Measurements from ENCODE around the gene FAM53A.

FAM53A gene, protein sequence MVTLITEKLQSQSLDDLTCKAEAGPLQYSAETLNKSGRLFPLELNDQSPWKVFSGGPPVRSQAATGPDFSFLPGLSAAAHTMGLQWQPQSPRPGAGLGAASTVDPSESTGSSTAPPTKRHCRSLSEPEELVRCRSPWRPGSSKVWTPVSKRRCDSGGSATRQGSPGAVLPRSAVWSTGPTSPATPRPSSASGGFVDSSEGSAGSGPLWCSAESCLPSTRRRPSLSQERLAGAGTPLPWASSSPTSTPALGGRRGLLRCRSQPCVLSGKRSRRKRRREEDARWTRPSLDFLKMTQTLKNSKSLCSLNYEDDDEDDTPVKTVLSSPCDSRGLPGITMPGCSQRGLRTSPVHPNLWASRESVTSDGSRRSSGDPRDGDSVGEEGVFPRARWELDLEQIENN

DNA sequence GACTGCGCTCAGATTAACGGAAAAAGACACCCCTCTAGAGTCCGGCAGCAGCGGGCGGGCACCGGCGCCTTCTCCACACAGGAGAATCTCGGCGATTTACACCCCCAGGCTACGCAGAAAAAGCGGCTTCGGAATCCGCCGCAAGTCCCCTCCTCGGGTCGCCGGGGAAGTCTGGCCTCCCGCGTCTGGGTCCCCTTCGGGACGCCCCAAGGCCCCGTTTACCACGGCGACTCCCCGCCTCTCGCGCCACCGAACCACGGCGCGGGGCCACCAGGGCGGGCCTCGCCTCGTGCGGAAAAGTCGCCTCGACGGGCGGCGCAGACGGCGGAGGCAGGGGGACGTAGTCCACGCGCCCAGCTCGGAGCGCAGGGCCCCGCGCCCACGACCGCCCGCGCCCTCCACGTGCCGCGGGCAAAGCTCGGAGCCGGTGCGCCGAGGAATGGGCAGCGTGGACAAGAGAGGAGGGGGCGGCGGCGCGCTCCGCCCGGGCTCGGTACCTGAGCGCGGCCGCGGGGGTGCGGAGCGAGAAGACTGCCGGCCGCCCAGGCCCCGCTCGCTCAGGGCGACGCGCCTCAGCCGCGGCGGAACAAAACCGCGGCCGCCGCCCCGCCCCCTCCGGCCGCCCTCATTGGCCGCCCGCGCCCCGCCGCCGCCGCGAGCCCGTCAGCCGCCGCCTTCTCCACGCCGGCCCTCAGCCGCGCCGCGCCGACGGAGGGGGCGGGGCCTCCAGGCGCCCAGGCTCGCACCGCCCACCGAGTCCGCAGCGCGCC is at the start of gene FAM53A:
TSS of gene FAM53A (minus strand) at position 578 of the 770 bp plus-strand sequence. CDS start 15,572 bp downstream, outside the sequence.
- peak; percentile 98 for DNase-seq (ENCODE audit: low spot score)
- in situ Hi-C loops (cut with MboI; ENCODE audit: low pct_unique_long_range_greater_than_20kb, low sequenced_read_pairs, unreplicated experiment): no loop called here
- TF ChIP-seq, protein P1, sequence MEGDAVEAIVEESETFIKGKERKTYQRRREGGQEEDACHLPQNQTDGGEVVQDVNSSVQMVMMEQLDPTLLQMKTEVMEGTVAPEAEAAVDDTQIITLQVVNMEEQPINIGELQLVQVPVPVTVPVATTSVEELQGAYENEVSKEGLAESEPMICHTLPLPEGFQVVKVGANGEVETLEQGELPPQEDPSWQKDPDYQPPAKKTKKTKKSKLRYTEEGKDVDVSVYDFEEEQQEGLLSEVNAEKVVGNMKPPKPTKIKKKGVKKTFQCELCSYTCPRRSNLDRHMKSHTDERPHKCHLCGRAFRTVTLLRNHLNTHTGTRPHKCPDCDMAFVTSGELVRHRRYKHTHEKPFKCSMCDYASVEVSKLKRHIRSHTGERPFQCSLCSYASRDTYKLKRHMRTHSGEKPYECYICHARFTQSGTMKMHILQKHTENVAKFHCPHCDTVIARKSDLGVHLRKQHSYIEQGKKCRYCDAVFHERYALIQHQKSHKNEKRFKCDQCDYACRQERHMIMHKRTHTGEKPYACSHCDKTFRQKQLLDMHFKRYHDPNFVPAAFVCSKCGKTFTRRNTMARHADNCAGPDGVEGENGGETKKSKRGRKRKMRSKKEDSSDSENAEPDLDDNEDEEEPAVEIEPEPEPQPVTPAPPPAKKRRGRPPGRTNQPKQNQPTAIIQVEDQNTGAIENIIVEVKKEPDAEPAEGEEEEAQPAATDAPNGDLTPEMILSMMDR (IDR thresholded peaks at IDR 0.05; ENCODE audit: extremely low read depth, insufficient read depth, missing control alignments): peak; percentile 12

DNA sequence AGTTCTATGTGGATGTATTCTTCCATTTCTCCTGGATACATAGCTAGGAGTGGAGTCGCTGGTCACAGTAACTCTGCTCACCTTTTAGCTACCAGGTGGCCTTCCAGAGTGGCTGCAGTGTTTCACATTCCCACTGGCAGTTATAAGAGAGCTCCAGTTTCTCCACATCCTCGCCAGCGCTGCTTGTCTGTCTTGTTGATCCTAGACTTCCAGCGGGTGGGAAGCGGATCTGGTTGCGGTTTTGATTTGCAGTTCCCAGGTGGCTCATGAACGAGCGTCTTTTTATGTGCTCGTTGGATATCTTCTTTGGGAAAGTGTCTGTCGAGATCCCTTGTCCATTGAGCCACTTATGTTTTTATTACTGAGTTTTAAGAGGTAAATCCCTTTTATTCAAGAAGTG is 48.8 kb upstream of the FAM53A start:
- DNase-seq (ENCODE audit: low spot score): no peak
- TF ChIP-seq, protein P1 (IDR thresholded peaks at IDR 0.05; ENCODE audit: extremely low read depth, insufficient read depth, missing control alignments): no peak
- in situ Hi-C loops (cut with MboI; ENCODE audit: low pct_unique_long_range_greater_than_20kb, low sequenced_read_pairs, unreplicated experiment): loop anchor here (25.0 kb wide), 1 partner anchor 454 kb away; no protein-coding TSS in a partner anchor

DNA sequence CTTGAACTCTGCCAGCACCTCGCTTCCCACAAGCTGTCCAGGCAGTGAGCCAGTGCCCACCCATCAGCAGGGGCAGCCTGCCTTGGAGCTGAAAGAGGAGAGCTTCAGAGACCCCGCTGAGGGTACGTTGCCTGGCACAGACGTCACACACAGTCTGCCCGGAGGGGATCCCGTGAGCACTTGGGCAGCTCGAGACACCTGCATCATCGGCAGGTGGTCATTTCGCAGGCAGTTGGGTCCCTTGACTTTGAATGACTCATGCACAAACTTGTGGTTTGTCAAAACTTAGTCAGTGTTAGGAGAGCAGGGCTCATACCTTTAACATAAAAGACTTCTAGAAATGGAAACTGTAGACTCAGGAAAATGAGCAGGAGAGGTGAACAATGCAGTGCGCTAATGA is 47.1 kb upstream of the FAM53A start:
- DNase-seq (ENCODE audit: low spot score): no peak
- TF ChIP-seq, protein P1 (IDR thresholded peaks at IDR 0.05; ENCODE audit: extremely low read depth, insufficient read depth, missing control alignments): no peak
- in situ Hi-C loops (cut with MboI; ENCODE audit: low pct_unique_long_range_greater_than_20kb, low sequenced_read_pairs, unreplicated experiment): loop anchor here (25.0 kb wide), 1 partner anchor 456 kb away; no protein-coding TSS in a partner anchor

DNA sequence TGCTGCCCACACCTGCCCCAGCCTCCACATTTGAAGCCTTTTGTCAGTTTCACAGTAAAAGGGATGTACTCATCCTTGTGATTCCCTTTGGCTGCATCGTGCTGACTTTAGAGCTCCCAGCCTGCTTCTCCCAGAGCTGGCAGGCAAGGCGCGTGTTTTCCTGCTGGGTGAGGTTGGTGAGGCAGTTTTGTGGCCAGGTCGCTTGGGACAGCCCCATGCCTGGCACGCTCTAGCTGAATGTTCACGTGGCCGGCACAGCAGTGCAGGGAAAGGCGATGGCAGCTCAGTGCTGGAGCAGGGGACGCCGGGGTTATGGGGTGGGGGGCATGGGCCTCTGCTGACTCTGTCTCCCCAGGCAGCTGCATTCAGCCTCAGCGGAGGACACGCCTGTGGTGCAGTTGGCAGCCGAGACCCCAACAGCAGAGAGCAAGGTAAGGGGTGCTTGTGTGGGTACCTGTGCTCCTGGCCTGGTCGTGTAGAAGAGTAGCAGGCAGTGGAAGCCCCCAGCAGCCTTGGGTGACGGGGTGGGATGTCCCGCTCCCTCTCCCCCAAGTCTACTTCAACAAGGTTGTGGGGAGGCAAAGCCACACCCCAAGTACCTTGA is 46.5 kb upstream of the FAM53A start:
- no peak for DNase-seq (ENCODE audit: low spot score)
- TF ChIP-seq, protein P1 (IDR thresholded peaks at IDR 0.05; ENCODE audit: extremely low read depth, insufficient read depth, missing control alignments): no peak
- in situ Hi-C loops (cut with MboI; ENCODE audit: low pct_unique_long_range_greater_than_20kb, low sequenced_read_pairs, unreplicated experiment): loop anchor here (25.0 kb wide), 1 partner anchor 457 kb away; no protein-coding TSS in a partner anchor

DNA sequence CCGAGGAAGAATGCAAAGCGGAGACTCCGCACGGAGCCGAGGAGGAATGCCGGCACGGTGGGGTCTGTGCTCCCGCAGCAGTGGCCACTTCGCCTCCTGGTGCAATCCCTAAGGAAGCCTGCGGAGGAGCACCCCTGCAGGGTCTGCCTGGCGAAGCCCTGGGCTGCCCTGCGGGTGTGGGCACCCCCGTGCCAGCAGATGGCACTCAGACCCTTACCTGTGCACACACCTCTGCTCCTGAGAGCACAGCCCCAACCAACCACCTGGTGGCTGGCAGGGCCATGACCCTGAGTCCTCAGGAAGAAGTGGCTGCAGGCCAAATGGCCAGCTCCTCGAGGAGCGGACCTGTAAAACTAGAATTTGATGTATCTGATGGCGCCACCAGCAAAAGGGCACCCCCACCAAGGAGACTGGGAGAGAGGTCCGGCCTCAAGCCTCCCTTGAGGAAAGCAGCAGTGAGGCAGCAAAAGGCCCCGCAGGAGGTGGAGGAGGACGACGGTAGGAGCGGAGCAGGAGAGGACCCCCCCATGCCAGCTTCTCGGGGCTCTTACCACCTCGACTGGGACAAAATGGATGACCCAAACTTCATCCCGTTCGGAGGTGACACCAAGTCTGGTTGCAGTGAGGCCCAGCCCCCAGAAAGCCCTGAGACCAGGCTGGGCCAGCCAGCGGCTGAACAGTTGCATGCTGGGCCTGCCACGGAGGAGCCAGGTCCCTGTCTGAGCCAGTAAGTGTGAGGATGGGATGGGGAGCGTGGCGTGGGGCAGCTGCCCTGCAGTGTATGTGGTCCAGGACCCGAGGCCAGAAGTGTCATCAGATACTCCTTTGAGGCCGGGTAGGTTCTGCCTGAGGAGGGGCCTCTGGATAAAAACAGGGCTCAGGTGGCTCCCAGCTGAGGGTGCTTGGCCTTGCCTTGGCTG is 44.2 kb upstream of the FAM53A start:
- no peak for DNase-seq (ENCODE audit: low spot score)
- TF ChIP-seq, protein P1 (IDR thresholded peaks at IDR 0.05; ENCODE audit: extremely low read depth, insufficient read depth, missing control alignments): no peak
- in situ Hi-C loops (cut with MboI; ENCODE audit: low pct_unique_long_range_greater_than_20kb, low sequenced_read_pairs, unreplicated experiment): loop anchor here (25.0 kb wide), 1 partner anchor 459 kb away; no protein-coding TSS in a partner anchor

Data from GM13977 (cell line).